ENCODE data around the gene ZNF408. TPM values are rescaled to one million over a fixed set of nuclear protein-coding genes. Genes with fewer than 3 reads are reported as not detected.

ZNF408 gene
- total RNA-seq, 2 experiments from 2014 or later, result 13.8 to 15.2 TPM

GRCh38 chr11:46726206-46726862, 25.5 kb downstream of the ZNF408 start:
- POLR2A ChIA-PET, result no interaction called here
- no peak for TF ChIP-seq EZH2phosphoT487 (IDR thresholded peaks at IDR 0.05; ENCODE audit: borderline replicate concordance, low read depth, low read length)
- no peak for TF ChIP-seq CTCF (conservative IDR thresholded peaks at IDR 0.05; ENCODE audit: low read length)
- intact Hi-C loops (cut with micrococcal nuclease; ENCODE audit: unreplicated experiment), result no loop called here
- Histone ChIP-seq H2AFZ (ENCODE audit: low read length) (no peak overlapping the region), H3K36me3 (ENCODE audit: insufficient read depth, low read length) (no peaks in the 10 kb centered on the region), H3K4me3 (ENCODE audit: low read depth, low read length, poor library complexity, severe bottlenecking) (no peak overlapping the region), H3K9me2 (ENCODE audit: insufficient read depth, low read length) (no peaks in the 10 kb centered on the region), H3K27ac (ENCODE audit: low read depth, low read length, poor library complexity, severe bottlenecking) (no peak overlapping the region), H3K79me2 (ENCODE audit: insufficient read depth, low read depth, low read length) (no peaks in the 10 kb centered on the region), H3K4me1 (ENCODE audit: insufficient read depth, low read length, poor library complexity, severe bottlenecking) (peaks cover 9% of the 10 kb centered on the region), H4K20me1 (ENCODE audit: insufficient read depth, low read length) (no peaks in the 10 kb centered on the region), H3K9me3 (ENCODE audit: low read length) (no peaks in the 10 kb centered on the region), H3K4me2 (ENCODE audit: low read length) (no peak overlapping the region)
- CTCF ChIA-PET (ENCODE audit: unreplicated experiment), result no interaction called here
- no peak for DNase-seq (ENCODE audit: low spot score)
- BruUV-seq (replicated peaks), result no TSS peak

- Histone ChIP-seq H3K4me1 (ENCODE audit: insufficient read depth, low read length, poor library complexity, severe bottlenecking) (peaks cover 9% of the 10 kb centered on the region), H2AFZ (ENCODE audit: low read length) (no peak overlapping the region), H3K27ac (ENCODE audit: low read depth, low read length, poor library complexity, severe bottlenecking) (no peak overlapping the region), H3K79me2 (ENCODE audit: insufficient read depth, low read depth, low read length) (no peaks in the 10 kb centered on the region), H3K4me2 (ENCODE audit: low read length) (no peak overlapping the region), H4K20me1 (ENCODE audit: insufficient read depth, low read length) (no peaks in the 10 kb centered on the region), H3K4me3 (ENCODE audit: low read depth, low read length, poor library complexity, severe bottlenecking) (no peak overlapping the region), H3K9me3 (ENCODE audit: low read length) (no peaks in the 10 kb centered on the region), H3K9me2 (ENCODE audit: insufficient read depth, low read length) (no peaks in the 10 kb centered on the region), H3K36me3 (ENCODE audit: insufficient read depth, low read length) (no peaks in the 10 kb centered on the region)
- no TSS peak for BruUV-seq (replicated peaks)
- no peak for TF ChIP-seq EZH2phosphoT487 (IDR thresholded peaks at IDR 0.05; ENCODE audit: borderline replicate concordance, low read depth, low read length)
- no peak for TF ChIP-seq CTCF (conservative IDR thresholded peaks at IDR 0.05; ENCODE audit: low read length)
- no peak for DNase-seq (ENCODE audit: low spot score)
- ChIA-PET CTCF (ENCODE audit: unreplicated experiment) (no interaction called here), POLR2A (no interaction called here)
- intact Hi-C loops (cut with micrococcal nuclease; ENCODE audit: unreplicated experiment), result no loop called here
These were observed 27.3 kb downstream of the ZNF408 start for GRCh38 chr11:46727952-46728658.

DNA sequence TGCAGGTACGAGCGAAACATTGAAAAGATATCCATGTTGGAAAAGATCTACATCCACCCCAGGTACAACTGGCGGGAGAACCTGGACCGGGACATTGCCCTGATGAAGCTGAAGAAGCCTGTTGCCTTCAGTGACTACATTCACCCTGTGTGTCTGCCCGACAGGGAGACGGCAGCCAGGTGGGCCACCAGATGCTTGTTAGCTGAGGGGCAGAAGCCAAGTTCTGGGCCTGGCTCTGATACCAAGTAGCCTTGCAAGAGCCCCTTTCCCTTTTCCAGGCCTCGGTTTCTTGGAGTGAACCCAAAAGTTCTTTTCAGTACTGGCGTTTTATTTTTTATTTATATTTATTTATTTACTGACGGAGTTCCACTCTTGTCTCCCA, 27.8 kb downstream of the ZNF408 start:
- intact Hi-C loops (cut with micrococcal nuclease; ENCODE audit: unreplicated experiment), result no loop called here
- no peak overlapping the region for H2AFZ ChIP-seq (ENCODE audit: low read length)
- peaks cover 9% of the 10 kb centered on the region for H3K4me1 ChIP-seq (ENCODE audit: insufficient read depth, low read length, poor library complexity, severe bottlenecking)
- no TSS peak for BruUV-seq (replicated peaks)
- no peaks in the 10 kb centered on the region for H3K79me2 ChIP-seq (ENCODE audit: insufficient read depth, low read depth, low read length)
- ChIA-PET POLR2A (no interaction called here), CTCF (ENCODE audit: unreplicated experiment) (no interaction called here)
- H4K20me1 ChIP-seq (ENCODE audit: insufficient read depth, low read length), result no peaks in the 10 kb centered on the region
- TF ChIP-seq EZH2phosphoT487 (IDR thresholded peaks at IDR 0.05; ENCODE audit: borderline replicate concordance, low read depth, low read length), result no peak
- TF ChIP-seq CTCF (conservative IDR thresholded peaks at IDR 0.05; ENCODE audit: low read length), result no peak
- H3K4me2 ChIP-seq (ENCODE audit: low read length), result no peak overlapping the region
- H3K9me3 ChIP-seq (ENCODE audit: low read length), result no peaks in the 10 kb centered on the region
- no peak for DNase-seq (ENCODE audit: low spot score)
- H3K9me2 ChIP-seq (ENCODE audit: insufficient read depth, low read length), result no peaks in the 10 kb centered on the region
- no peaks in the 10 kb centered on the region for H3K36me3 ChIP-seq (ENCODE audit: insufficient read depth, low read length)
- H3K4me3 ChIP-seq (ENCODE audit: low read depth, low read length, poor library complexity, severe bottlenecking), result no peak overlapping the region
- H3K27ac ChIP-seq (ENCODE audit: low read depth, low read length, poor library complexity, severe bottlenecking), result no peak overlapping the region

All from OCI-LY7 (cell line).